Measurements from ENCODE around the gene RGS6.

GRCh38 chr14:72516936-72517700, 584.9 kb downstream of the RGS6 start:
- TF ChIP-seq ZNF274 (IDR thresholded peaks at IDR 0.05; ENCODE audit: low read depth, low read length) (no peak), SUZ12 (IDR thresholded peaks at IDR 0.05; ENCODE audit: extremely low read depth, insufficient read depth, insufficient read length) (no peak)
